Lung (tissue), 12 donors: ENCODE measurements around the gene NUBP2. TPM values are rescaled to one million over a fixed set of nuclear protein-coding genes. Genes with fewer than 3 reads are reported as not detected.

Source experiments
- ATAC-seq: fragments of 200-7000 bp; cut with Tn5 transposase; one replicate; pipeline ENCODE4 v1.9.1; 2020; ENCODE audit warnings: moderate number of reproducible peaks; ENCODE audit not compliant: insufficient read depth, low FRiP score
- DNase-seq, 3 donors: peaks; one replicate each; pipeline ENCODE4 v3.0.0-alpha.2; 2013 to 2017
- H3K27ac ChIP-seq, 2 donors: one replicate each; pipeline ENCODE4 v1.5.1; 2013; ENCODE audit warnings: mild to moderate bottlenecking in 2 of 2, moderate library complexity in 2 of 2, control low read depth in 1 of 2, inconsistent platforms in 1 of 2, low read depth in 1 of 2, low read length in 1 of 2
- H3K27me3 ChIP-seq, 3 donors: one replicate each; pipeline ENCODE4 v1.5.1; 2013; ENCODE audit warnings: low read length in 2 of 3; ENCODE audit not compliant: control insufficient read depth in 3 of 3, insufficient read depth in 3 of 3
- H3K36me3 ChIP-seq, 4 donors: one replicate each; pipeline ENCODE4 v1.5.1; 2013; ENCODE audit warnings: low read length in 4 of 4, mild to moderate bottlenecking in 1 of 4, moderate library complexity in 1 of 4; ENCODE audit not compliant: control insufficient read depth in 4 of 4, insufficient read depth in 4 of 4
- H3K4me1 ChIP-seq, 5 donors: one replicate each; pipeline ENCODE4 v1.5.1; 2013; ENCODE audit warnings: low read length in 5 of 5, mild to moderate bottlenecking in 2 of 5, moderate library complexity in 1 of 5; ENCODE audit not compliant: control insufficient read depth in 5 of 5, insufficient read depth in 5 of 5
- H3K4me3 ChIP-seq: one replicate; pipeline ENCODE4 v1.5.1; 2013; ENCODE audit warnings: mild to moderate bottlenecking, control low read depth, moderate library complexity
- H3K9ac ChIP-seq, 2 donors: one replicate each; pipeline ENCODE4 v1.5.1; 2013; ENCODE audit warnings: low read length in 2 of 2, control low read depth in 1 of 2; ENCODE audit not compliant: insufficient read depth in 1 of 2
- H3K9me3 ChIP-seq, 4 donors: one replicate each; pipeline ENCODE4 v1.5.1; 2013; ENCODE audit warnings: low read length in 3 of 4, mild to moderate bottlenecking in 1 of 4, moderate library complexity in 1 of 4; ENCODE audit not compliant: control insufficient read depth in 4 of 4, insufficient read depth in 3 of 4
- CTCF ChIP-seq: IDR thresholded peaks from 2 replicates; pipeline ENCODE4 v1.5.1; 2012; ENCODE audit warnings: mild to moderate bottlenecking; ENCODE audit errors: control extremely low read depth, extremely low read depth
- WGBS, 2 donors: extraction: QIAGEN DNeasy Blood & Tissue Kit; methylation state at CpG; one replicate each; pipeline ENCODE4 v1.1.7; 2013; 5-methylcytosine and 5-hydroxymethylcytosine counted together
- polyA plus RNA-seq, 2 donors: library from polyadenylated mRNA; stranded (reverse); fragments of 200-250 nt; gene quantifications; one replicate each; pipeline ENCODE4 v1.2.1, GENCODE V29; 2013
- total RNA-seq, 2 donors: library from RNA; depleted of rRNA in 1 of 2; stranded (reverse); fragments of >200 nt in 1 of 2; gene quantifications; one replicate each; pipeline ENCODE4 v1.2.1, GENCODE V29; 2014 to 2021
- donor health status: control.
- donor health status: control.
- donor health status: Bipolar disorder and iron deficiency.
- donor health status: healthy.
- donor health status: DM: yes; HTN: yes; CAD: no.

The NUBP2 gene
- total and polyA plus RNA-seq, 4 donors, result 38.9 to 70.2 (median 65.6) TPM

GRCh38 chr16:1745900-1746692 lies 36.7 kb upstream of the NUBP2 start:
- Histone ChIP-seq H3K9me3 (no peaks in the 10 kb centered on the region), H3K27ac (no peak overlapping the region), H3K4me1 (no peaks in the 10 kb centered on the region), H3K36me3 (peaks cover 7 to 71% (median 17%) of the 10 kb centered on the region in 4 donors), H3K27me3 (no peaks in the 10 kb centered on the region), H3K9ac (no peak overlapping the region), H3K4me3 (no peak overlapping the region)
- no peak for TF ChIP-seq CTCF
- WGBS, 2 donors, result 95% methylated on average over 29 of the region's 29 CpGs
- ATAC-seq, result no peak
- no peak for DNase-seq

GRCh38 chr16:1746693-1747195 lies 36.0 kb upstream of the NUBP2 start:
- Histone ChIP-seq H3K4me1 (no peaks in the 10 kb centered on the region), H3K9me3 (no peaks in the 10 kb centered on the region), H3K27ac (no peak overlapping the region), H3K36me3 (peaks cover 7 to 71% (median 21%) of the 10 kb centered on the region in 4 donors), H3K4me3 (no peak overlapping the region), H3K27me3 (no peaks in the 10 kb centered on the region), H3K9ac (no peak overlapping the region)
- DNase-seq, result no peak
- no peak for ATAC-seq
- 96 to 97% methylated on average over 31 of the region's 31 CpGs for WGBS, 2 donors
- no peak for TF ChIP-seq CTCF

GRCh38 chr16:1747934-1748333 lies 34.8 kb upstream of the NUBP2 start:
- ATAC-seq (no peak), DNase-seq (no peak)
- Histone ChIP-seq H3K36me3 (peaks cover 11 to 73% (median 26%) of the 10 kb centered on the region in 4 donors), H3K4me1 (no peaks in the 10 kb centered on the region), H3K9me3 (no peaks in the 10 kb centered on the region), H3K4me3 (no peak overlapping the region), H3K27ac (no peak overlapping the region), H3K27me3 (no peaks in the 10 kb centered on the region), H3K9ac (no peak overlapping the region)
- no peak for TF ChIP-seq CTCF
- 88 to 93% methylated on average over 11 of the region's 11 CpGs for WGBS, 2 donors
